ENCODE data around the gene MORN4.

The MORN4 gene

DNA sequence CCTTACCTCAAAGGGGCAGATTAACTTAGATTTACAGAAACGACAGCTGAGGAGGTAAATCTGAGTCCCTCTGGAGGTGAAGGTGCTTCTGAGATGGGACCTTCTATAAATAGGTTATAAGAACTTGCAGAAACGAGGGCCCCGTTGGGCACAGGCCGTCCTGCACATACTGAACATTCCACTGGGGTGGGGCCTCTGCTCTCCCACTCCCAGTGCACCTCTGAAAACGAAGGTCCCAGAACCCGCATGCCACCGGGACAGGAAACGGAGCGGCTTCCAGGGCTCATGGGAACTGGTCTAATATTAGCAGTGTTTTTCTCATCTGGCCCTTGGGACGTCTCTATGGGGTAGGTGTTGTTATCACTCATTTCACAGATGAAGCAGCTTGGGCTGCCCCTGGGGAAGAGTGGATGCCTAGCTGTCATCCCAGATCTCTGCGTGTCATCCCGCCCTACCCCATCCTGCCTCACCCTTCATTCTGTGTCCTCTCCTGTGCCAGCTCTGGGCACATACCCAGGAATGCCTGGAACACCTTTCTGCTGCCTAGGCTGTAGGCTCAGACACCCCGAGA lies 24.2 kb downstream of the MORN4 start:
- H3K27me3 ChIP-seq (ENCODE audit: control insufficient read depth in 3 of 3, insufficient read depth in 3 of 3, low read depth in 1 of 3, low read length in 3 of 3), result no peaks in the 10 kb centered on the region
- H3K9ac ChIP-seq (ENCODE audit: low read depth, low read length, poor library complexity), result no peak overlapping the region
- no peak overlapping the region for H3K27ac ChIP-seq (replicated peaks; ENCODE audit: low read length)
- no peak for DNase-seq (ENCODE audit: low spot score)
- WGBS, 2 donors (ENCODE audit: extremely low coverage in 2 of 2, insufficient read length in 2 of 2, insufficient replicate concordance in 1 of 2), result no CpG with 5 or more reads among the region's 13 CpGs
- H3K4ac ChIP-seq (ENCODE audit: low read length), result no peak overlapping the region
- no peak overlapping the region for H4K8ac ChIP-seq (ENCODE audit: low read depth, low read length)
- no peak overlapping the region for H2BK12ac ChIP-seq (ENCODE audit: low read length)
- no peak overlapping the region for H3K23ac ChIP-seq (ENCODE audit: low read depth, low read length, poor library complexity)
- no peak overlapping the region for H2AK5ac ChIP-seq (ENCODE audit: low read depth, low read length)
- no peak overlapping the region for H2AFZ ChIP-seq (ENCODE audit: low read length)
- no peak overlapping the region for H4K91ac ChIP-seq (ENCODE audit: low read depth, low read length, poor library complexity)
- peaks cover 0 to 5% of the 10 kb centered on the region in 2 donors for H3K36me3 ChIP-seq (replicated peaks in 1 of 2; ENCODE audit: control insufficient read depth in 2 of 2, insufficient read depth in 2 of 2, low read length in 2 of 2)
- H3K79me1 ChIP-seq (ENCODE audit: low read depth, low read length), result no peaks in the 10 kb centered on the region
- no peak overlapping the region for H3K14ac ChIP-seq (ENCODE audit: low read length)
- no peak overlapping the region for H2BK15ac ChIP-seq (ENCODE audit: low read length)
- H3K18ac ChIP-seq (ENCODE audit: low read length), result no peak overlapping the region
- H3K4me3 ChIP-seq (ENCODE audit: low read length in 2 of 2), result peak overlapping the region in 1 of 2 donors; percentile 10
- H3K4me1 ChIP-seq (ENCODE audit: control insufficient read depth in 2 of 2, insufficient read depth in 1 of 2, low read depth in 1 of 2, low read length in 2 of 2), result peaks cover 1 to 10% of the 10 kb centered on the region in 2 donors
- no peaks in the 10 kb centered on the region for H3K9me3 ChIP-seq (replicated peaks in 1 of 2; ENCODE audit: control insufficient read depth in 2 of 2, insufficient read depth in 1 of 2, low read depth in 1 of 2, low read length in 2 of 2)
- H2BK120ac ChIP-seq (ENCODE audit: low read depth, low read length), result no peak overlapping the region
- H3K4me2 ChIP-seq (ENCODE audit: insufficient read depth, low read length, poor library complexity, severe bottlenecking), result no peak overlapping the region
- H2BK5ac ChIP-seq (ENCODE audit: low read length), result no peak overlapping the region

DNA sequence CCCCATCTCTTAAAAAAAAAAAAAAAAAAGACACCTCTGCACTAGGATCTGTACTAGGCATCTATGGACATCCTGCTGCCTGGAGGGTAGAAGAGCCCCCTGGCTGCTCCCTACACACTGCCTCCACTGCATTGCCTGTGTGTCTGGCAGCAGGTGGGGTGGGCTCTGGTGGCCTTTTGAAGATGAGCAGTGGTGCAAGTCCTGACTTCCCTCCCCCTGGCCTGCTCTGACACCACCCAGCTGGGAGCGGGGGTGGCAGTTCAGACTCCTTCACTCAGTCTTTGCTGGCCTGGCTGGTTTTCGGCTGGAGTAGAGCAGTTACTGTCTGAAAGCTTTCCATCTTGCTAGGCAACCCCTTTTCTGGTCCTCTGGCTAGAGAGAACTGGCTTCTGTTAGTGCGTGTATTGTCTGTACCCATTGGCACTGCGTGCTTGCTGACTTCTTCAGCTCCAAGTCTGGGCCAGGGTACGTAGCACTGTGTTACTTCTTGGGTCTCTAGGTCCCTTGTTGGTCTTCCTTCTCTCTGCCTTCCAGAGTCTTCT lies 26.1 kb downstream of the MORN4 start:
- H3K36me3 ChIP-seq (replicated peaks in 1 of 2; ENCODE audit: control insufficient read depth in 2 of 2, insufficient read depth in 2 of 2, low read length in 2 of 2), result no peaks in the 10 kb centered on the region
- no peak overlapping the region for H3K4me2 ChIP-seq (ENCODE audit: insufficient read depth, low read length, poor library complexity, severe bottlenecking)
- no peak overlapping the region for H3K9ac ChIP-seq (ENCODE audit: low read depth, low read length, poor library complexity)
- no peak overlapping the region for H3K14ac ChIP-seq (ENCODE audit: low read length)
- no CpG with 5 or more reads among the region's 5 CpGs for whole genome bisulfite sequencing, 2 donors (ENCODE audit: extremely low coverage in 2 of 2, insufficient read length in 2 of 2, insufficient replicate concordance in 1 of 2)
- no peak overlapping the region for H2BK12ac ChIP-seq (ENCODE audit: low read length)
- no peak overlapping the region for H2BK15ac ChIP-seq (ENCODE audit: low read length)
- H4K8ac ChIP-seq (ENCODE audit: low read depth, low read length), result no peak overlapping the region
- no peak for DNase-seq (ENCODE audit: low spot score)
- peaks cover 1 to 10% of the 10 kb centered on the region in 2 donors for H3K4me1 ChIP-seq (ENCODE audit: control insufficient read depth in 2 of 2, insufficient read depth in 1 of 2, low read depth in 1 of 2, low read length in 2 of 2)
- no peak overlapping the region for H3K18ac ChIP-seq (ENCODE audit: low read length)
- H2BK120ac ChIP-seq (ENCODE audit: low read depth, low read length), result no peak overlapping the region
- no peak overlapping the region for H3K23ac ChIP-seq (ENCODE audit: low read depth, low read length, poor library complexity)
- no peak overlapping the region for H3K4ac ChIP-seq (ENCODE audit: low read length)
- H2BK5ac ChIP-seq (ENCODE audit: low read length), result no peak overlapping the region
- H4K91ac ChIP-seq (ENCODE audit: low read depth, low read length, poor library complexity), result no peak overlapping the region
- no peaks in the 10 kb centered on the region for H3K79me1 ChIP-seq (ENCODE audit: low read depth, low read length)
- no peak overlapping the region for H3K27ac ChIP-seq (replicated peaks; ENCODE audit: low read length)
- H2AK5ac ChIP-seq (ENCODE audit: low read depth, low read length), result no peak overlapping the region
- no peak overlapping the region for H3K4me3 ChIP-seq (ENCODE audit: low read length in 2 of 2)
- no peaks in the 10 kb centered on the region for H3K9me3 ChIP-seq (replicated peaks in 1 of 2; ENCODE audit: control insufficient read depth in 2 of 2, insufficient read depth in 1 of 2, low read depth in 1 of 2, low read length in 2 of 2)
- H3K27me3 ChIP-seq (ENCODE audit: control insufficient read depth in 3 of 3, insufficient read depth in 3 of 3, low read depth in 1 of 3, low read length in 3 of 3), result no peaks in the 10 kb centered on the region
- peak overlapping the region; percentile 1 for H2AFZ ChIP-seq (ENCODE audit: low read length)

DNA sequence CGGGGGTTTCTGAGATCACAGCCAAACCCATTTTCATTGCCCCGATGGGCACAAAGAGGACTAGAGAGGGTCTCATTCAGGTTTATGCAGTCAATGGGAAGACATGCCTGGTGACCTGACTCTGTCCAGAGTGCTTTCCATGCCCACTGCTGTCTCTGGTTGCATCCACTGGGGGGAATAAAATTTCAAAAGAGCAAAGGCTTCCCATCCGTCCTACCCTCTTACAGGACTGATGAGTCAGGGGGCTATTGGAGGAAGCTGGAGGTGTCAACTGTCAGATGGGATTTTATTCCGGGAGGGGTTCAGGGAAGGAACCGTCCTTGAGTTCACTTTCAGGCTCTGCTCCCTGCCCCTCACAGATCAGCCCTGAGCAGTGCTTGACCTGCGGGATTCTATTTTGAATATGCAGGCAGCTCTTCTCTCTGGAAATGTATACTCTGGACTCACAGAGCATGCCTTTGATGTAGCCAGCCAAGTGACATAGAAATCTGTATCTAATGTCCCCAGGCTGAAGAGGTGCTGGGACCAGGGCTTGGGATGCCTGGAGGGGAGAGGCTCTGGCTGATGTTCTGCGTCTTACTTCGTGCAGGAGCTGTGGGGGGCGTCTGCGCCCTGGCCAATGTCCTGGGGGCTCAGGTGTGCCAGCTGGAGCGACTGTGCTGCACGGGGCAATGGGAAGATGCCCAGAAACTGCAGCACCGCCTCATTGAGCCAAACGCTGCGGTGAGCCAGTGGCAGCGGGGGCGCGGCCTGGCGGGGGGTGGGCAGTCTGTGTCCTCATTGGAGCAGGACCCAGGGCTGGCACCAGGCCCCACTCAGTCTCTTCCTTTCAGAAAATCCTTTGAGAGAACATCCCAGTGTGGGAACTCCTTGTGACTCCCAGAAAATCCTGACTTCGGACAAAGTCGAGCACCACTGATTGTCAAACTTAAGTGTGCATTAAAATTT lies 31.8 kb downstream of the MORN4 start:
- WGBS, 2 donors (ENCODE audit: extremely low coverage in 2 of 2, insufficient read length in 2 of 2, insufficient replicate concordance in 1 of 2), result no CpG with 5 or more reads among the region's 21 CpGs
- no peak overlapping the region for H3K4me3 ChIP-seq (ENCODE audit: low read length in 2 of 2)
- no peak overlapping the region for H4K8ac ChIP-seq (ENCODE audit: low read depth, low read length)
- no peaks in the 10 kb centered on the region for H3K27me3 ChIP-seq (ENCODE audit: control insufficient read depth in 3 of 3, insufficient read depth in 3 of 3, low read depth in 1 of 3, low read length in 3 of 3)
- no peaks in the 10 kb centered on the region for H3K79me1 ChIP-seq (ENCODE audit: low read depth, low read length)
- no peak overlapping the region for H3K27ac ChIP-seq (replicated peaks; ENCODE audit: low read length)
- peak overlapping the region; percentile 28 for H3K18ac ChIP-seq (ENCODE audit: low read length)
- no peaks in the 10 kb centered on the region for H3K9me3 ChIP-seq (replicated peaks in 1 of 2; ENCODE audit: control insufficient read depth in 2 of 2, insufficient read depth in 1 of 2, low read depth in 1 of 2, low read length in 2 of 2)
- H2BK5ac ChIP-seq (ENCODE audit: low read length), result no peak overlapping the region
- no peak for DNase-seq (ENCODE audit: low spot score)
- no peak overlapping the region for H2BK15ac ChIP-seq (ENCODE audit: low read length)
- H3K4me1 ChIP-seq (ENCODE audit: control insufficient read depth in 2 of 2, insufficient read depth in 1 of 2, low read depth in 1 of 2, low read length in 2 of 2), result peaks cover 0 to 2% of the 10 kb centered on the region in 2 donors
- no peak overlapping the region for H3K4me2 ChIP-seq (ENCODE audit: insufficient read depth, low read length, poor library complexity, severe bottlenecking)
- no peak overlapping the region for H2BK120ac ChIP-seq (ENCODE audit: low read depth, low read length)
- no peak overlapping the region for H3K23ac ChIP-seq (ENCODE audit: low read depth, low read length, poor library complexity)
- no peak overlapping the region for H3K14ac ChIP-seq (ENCODE audit: low read length)
- no peak overlapping the region for H2AFZ ChIP-seq (ENCODE audit: low read length)
- H4K91ac ChIP-seq (ENCODE audit: low read depth, low read length, poor library complexity), result no peak overlapping the region
- H2AK5ac ChIP-seq (ENCODE audit: low read depth, low read length), result no peak overlapping the region
- no peaks in the 10 kb centered on the region for H3K36me3 ChIP-seq (replicated peaks in 1 of 2; ENCODE audit: control insufficient read depth in 2 of 2, insufficient read depth in 2 of 2, low read length in 2 of 2)
- H3K4ac ChIP-seq (ENCODE audit: low read length), result no peak overlapping the region
- H3K9ac ChIP-seq (ENCODE audit: low read depth, low read length, poor library complexity), result no peak overlapping the region
- no peak overlapping the region for H2BK12ac ChIP-seq (ENCODE audit: low read length)

DNA sequence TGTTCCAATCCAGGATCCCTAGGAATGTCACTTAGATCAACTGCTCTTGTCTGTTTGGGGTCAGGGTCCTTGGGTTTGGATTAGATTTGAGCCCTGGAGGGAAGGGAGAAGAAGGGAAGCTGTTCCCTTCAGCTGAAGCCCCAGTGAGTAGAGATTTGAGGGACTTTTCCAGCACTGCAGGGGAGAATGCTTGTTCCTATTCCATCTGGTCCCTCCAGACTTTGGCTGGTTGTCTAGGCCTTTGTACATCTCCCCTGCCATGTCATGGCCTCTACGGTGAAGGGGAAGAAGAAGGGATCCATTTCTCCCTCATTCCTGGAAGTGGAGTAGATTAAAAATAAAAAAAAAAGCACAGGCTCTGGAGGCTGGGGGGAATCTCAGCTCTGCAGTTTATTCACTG lies 32.7 kb downstream of the MORN4 start:
- H2AFZ ChIP-seq (ENCODE audit: low read length), result no peak overlapping the region
- H2BK15ac ChIP-seq (ENCODE audit: low read length), result no peak overlapping the region
- peaks cover 2 to 5% of the 10 kb centered on the region in 2 donors for H3K4me1 ChIP-seq (ENCODE audit: control insufficient read depth in 2 of 2, insufficient read depth in 1 of 2, low read depth in 1 of 2, low read length in 2 of 2)
- no peak overlapping the region for H3K23ac ChIP-seq (ENCODE audit: low read depth, low read length, poor library complexity)
- H3K36me3 ChIP-seq (replicated peaks in 1 of 2; ENCODE audit: control insufficient read depth in 2 of 2, insufficient read depth in 2 of 2, low read length in 2 of 2), result no peaks in the 10 kb centered on the region
- no peaks in the 10 kb centered on the region for H3K79me1 ChIP-seq (ENCODE audit: low read depth, low read length)
- H3K9me3 ChIP-seq (replicated peaks in 1 of 2; ENCODE audit: control insufficient read depth in 2 of 2, insufficient read depth in 1 of 2, low read depth in 1 of 2, low read length in 2 of 2), result no peaks in the 10 kb centered on the region
- no peak overlapping the region for H2BK120ac ChIP-seq (ENCODE audit: low read depth, low read length)
- no peak overlapping the region for H2BK12ac ChIP-seq (ENCODE audit: low read length)
- H3K4me2 ChIP-seq (ENCODE audit: insufficient read depth, low read length, poor library complexity, severe bottlenecking), result no peak overlapping the region
- H2AK5ac ChIP-seq (ENCODE audit: low read depth, low read length), result no peak overlapping the region
- no peak for DNase-seq (ENCODE audit: low spot score)
- no peak overlapping the region for H3K14ac ChIP-seq (ENCODE audit: low read length)
- H3K18ac ChIP-seq (ENCODE audit: low read length), result no peak overlapping the region
- no peak overlapping the region for H2BK5ac ChIP-seq (ENCODE audit: low read length)
- WGBS, 2 donors (ENCODE audit: extremely low coverage in 2 of 2, insufficient read length in 2 of 2, insufficient replicate concordance in 1 of 2), result no CpG with 5 or more reads among the region's 1 CpG
- H3K4ac ChIP-seq (ENCODE audit: low read length), result no peak overlapping the region
- H4K8ac ChIP-seq (ENCODE audit: low read depth, low read length), result no peak overlapping the region
- H3K9ac ChIP-seq (ENCODE audit: low read depth, low read length, poor library complexity), result no peak overlapping the region
- no peaks in the 10 kb centered on the region for H3K27me3 ChIP-seq (ENCODE audit: control insufficient read depth in 3 of 3, insufficient read depth in 3 of 3, low read depth in 1 of 3, low read length in 3 of 3)
- no peak overlapping the region for H4K91ac ChIP-seq (ENCODE audit: low read depth, low read length, poor library complexity)
- no peak overlapping the region for H3K27ac ChIP-seq (replicated peaks; ENCODE audit: low read length)
- no peak overlapping the region for H3K4me3 ChIP-seq (ENCODE audit: low read length in 2 of 2)

Data from neuronal stem cell (in vitro differentiated cells).